NK-92 (cell line): ENCODE results near the gene RAB3IL1.

ENCODE experiments used
- DNase-seq: peaks from one replicate; lab custom pipeline; 2025; ENCODE audit not compliant: unreplicated experiment; lab: John Stamatoyannopoulos, UW

Gene RAB3IL1

DNA sequence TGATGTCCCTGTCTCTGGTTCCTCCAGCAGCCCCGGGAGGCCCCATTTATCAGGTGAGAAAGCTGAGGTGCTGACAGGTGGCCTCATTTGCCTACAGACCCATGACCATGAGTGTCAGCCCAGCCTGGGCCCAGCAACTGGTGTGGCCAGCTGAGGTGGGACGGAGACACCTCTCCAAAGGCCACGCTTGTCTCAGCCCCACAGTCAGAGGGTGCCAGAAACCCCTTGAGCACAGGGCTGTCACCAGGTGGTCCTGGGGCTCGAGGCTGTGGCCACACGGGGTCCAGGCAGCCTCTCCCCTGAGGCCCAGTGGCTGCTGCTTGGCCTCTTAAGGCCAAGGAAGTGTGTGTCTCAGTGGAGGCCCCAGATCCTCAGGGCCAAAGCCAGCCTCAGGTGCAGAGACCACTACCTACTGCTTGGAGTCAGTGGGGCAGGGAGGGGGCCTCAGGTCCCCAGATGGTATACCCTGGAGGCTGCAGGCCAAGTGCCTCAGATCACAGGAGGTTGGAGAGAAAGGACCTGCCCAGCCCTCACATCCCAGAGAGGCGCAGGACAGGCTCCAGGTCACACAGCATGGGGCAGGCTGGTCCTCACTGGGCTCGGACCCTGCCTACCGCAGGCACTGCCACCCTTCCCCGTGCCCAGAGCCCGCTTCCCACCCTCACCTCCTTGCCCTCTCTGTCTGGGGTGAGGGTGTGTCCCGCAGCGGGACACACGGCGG is 11.4 kb downstream of the RAB3IL1 start:
- DNase-seq, result no peak

DNA sequence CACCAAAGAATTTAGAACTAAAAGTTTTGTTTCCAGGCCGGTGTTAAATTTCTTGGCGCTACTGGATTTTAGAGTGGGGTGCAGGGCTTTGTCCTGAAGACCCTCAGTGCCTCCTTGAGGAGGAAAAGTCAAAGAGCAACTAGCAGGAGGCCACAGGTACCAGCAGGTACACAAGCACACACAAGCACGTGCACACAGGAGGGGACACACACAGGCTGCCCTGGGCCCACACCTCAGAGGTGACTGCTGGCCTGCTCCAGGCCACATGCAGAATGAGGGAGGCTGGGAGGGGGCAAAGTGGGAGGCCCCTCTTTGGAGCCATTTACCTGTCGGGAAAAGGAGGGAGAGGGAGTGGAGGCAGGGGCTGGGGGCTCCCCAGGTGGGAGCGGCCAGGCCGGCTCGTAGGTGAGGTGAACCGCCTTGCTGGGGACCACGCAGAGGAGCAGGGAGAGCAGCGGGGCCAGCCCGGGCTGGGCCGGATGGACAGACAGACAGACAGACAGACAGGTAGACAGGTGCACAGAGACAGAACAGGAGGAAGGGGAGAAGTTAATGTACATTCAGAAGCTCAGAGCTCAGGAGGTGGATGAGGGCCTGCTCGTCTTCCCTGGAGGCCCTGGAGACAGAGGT is 12.2 kb downstream of the RAB3IL1 start:
- DNase-seq, result no peak

DNA sequence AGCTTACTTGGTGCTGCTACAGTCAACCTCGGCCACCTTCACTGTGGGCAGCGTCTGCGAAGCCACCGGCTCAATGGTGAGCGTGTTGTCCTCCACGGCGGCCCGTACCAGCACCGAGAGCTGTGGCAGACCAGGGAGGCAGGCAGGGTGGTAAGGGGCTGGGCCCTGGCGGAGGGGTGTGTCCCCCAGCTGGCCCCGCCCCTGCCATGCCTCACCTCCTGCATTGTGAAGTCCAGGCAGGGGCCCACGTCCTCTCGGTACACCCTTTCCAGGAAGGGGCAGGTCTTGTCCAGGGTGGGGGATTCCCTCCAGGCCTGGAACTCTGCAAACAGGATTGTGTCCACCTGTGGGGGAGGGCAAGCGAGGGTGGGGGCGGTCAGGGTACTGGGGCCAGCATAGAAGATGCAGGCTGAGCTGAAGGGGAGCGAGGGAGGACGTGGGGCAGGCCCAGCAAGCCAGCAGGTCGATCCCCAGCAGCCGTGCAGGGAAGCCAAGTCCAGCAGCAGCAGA is 12.8 kb downstream of the RAB3IL1 start:
- no peak for DNase-seq

DNA sequence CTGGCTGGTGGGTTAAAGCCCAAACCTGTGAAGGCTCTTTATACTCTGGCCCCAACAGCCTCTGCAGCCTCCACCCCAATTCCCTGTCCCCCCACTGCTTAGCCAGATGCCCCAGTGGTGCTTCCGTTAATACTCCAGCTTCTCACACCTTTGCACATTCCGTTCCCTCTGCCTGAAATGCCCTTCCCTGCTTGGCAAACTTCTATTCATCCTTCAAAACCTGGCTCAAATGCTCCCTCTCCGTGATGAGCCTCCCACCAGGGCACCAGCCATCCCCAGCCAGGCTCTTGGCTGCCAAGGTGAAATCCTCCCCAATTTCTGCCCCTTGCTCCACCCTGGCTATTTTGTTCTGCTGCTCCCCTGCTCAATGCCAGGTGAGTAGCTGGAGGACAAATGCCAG is 13.5 kb downstream of the RAB3IL1 start:
- no peak for DNase-seq

DNA sequence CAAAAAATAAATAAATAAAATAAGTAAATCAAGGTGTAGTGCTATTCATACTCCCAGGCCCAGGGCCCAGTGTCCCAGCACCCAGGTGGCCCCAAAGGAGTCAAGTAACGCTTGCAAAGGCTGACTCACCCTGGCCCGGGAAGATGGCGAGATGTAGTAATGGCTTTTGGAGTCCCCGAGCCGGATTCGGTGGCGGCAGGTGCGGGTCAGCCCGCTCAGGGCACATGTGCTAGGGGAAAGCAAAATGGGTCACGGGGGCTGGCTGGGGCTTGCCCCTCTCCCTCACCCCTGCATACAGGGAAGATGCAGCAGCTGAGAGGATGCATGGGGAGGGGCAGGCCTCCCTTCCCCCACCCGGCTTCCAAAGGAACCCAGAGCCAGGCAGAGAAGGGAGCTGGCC is 15.1 kb downstream of the RAB3IL1 start:
- no peak for DNase-seq

DNA sequence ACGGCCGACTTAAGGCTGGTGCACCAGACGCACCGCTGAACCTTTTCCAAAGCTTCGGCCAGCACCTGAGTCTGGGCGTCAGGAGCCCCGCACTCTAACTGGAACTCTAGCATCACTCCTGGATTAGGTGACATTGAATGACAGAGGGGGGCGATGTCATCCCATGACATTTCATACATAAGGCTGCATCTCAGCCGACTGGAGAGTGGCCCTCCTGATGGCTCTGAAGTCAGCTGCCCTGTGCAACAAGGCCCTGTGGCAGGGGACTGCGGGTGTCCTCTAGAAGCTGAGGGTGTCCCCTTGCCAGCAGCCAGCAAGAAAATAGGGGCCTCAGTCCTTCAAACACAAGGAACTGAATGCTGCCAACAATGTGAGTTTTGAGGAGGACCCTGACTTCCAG is 16.0 kb downstream of the RAB3IL1 start:
- DNase-seq, result no peak

DNA sequence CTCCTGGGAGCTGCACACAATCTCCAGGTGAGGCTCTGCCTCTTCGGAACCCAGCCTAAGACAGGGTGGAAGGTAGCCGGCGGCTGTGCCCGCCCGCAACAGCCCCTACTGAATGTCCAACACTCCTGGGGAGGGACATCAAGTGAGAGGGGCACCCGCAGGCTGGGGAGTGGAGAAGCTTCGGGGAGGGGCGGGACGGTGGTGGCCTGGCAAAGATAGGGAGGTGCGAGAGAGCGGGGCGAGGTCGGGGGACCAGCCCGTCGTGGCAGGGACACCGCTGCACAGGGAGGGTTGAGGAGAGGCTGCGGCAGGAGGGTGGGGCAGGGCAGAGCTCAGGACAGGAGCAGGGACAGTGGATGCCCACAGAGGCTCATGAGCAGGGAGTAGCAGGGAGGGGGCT is 17.1 kb downstream of the RAB3IL1 start:
- no peak for DNase-seq

DNA sequence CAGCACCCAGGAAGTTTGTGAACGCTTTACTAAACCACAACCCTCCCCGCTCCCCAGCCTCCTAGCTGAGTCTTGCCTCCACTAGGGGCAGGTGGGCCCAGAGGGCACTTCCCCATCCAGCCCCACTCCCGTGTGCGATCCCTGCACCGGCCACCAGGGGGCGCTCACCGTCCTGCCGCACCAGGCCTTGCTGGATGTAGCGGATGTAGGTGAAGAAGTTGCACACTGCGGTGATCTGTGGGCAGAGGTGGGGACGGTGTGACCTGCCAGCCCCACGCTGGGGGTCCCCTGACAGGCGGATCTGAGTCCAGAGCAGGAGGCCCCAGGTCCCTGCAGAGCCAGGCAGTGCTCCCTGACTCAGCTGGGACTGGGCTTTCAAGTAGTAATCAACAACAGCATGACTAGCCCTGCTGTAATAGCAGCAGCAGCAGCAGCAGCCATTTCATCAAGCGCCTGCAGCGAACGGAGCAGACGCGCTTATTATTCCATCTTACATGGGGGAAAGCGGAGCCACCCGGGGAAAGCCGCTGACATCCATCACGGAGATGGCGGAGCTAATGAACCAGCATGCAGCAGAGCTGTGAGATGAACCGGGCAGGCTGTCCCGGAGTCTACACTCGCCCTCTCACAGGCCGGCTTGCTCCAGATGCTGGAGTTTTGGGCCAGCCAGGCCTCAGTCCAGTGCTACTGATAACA is 18.1 kb downstream of the RAB3IL1 start:
- DNase-seq, result peak; percentile 29

DNA sequence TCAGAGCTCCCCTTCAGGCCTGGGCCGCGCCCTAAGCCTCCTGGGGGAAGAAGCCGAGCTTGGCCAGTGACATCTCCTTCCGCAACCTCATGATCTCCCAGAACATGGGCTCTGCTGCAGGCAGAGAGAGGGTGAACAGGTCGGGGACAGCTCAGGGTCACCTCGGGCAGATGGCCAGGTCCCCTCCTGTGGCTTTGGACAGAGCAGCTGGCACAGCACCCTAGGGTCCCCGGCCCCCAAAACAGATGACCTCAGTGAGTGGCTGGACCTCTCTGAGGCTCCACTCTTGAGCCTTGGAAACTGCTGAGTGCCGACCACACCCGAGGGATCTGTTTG is 19.2 kb downstream of the RAB3IL1 start:
- no peak for DNase-seq

DNA sequence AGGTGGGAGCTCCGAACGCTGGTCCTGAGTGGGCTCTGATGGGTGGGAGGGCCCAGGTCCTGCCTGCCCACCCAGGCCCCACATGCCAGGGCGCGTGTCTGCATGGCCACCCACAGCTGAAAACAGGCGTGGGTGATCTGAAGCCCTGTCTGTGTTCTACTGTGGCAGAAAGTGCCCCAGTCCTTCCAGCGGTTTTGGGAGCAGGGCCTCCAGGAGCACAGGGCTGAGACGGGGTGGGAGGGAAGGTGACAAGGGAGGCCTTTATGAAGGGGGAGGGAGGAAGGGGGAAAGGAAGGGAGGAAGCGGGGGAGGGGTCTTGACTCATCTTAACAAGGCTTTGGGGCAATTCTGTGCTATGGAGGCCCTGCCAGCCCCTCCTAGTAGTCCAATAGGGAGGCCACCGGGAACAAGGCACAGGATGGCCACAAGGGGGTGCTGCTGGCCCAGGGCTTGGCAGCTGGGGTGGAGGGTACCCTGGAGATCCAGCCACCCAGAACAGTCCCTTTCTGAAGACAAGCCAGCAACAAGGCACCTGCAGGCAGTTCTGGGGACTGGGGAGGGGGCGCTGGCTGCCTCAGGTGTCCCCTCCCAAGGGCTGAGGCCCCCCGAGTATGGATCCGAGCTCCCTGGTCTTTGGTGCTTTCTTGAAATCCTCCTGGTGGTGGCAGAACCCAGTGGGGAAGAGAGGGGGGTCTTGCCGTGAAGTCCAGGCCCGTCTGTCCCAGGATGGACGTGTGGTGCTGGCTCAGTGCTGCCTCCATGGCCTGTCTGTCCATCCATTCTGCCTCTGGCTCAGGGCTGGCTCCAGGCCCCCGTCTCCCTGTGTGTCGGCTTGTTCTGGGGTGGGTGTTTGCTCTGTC is 19.7 kb downstream of the RAB3IL1 start:
- no peak for DNase-seq

DNA sequence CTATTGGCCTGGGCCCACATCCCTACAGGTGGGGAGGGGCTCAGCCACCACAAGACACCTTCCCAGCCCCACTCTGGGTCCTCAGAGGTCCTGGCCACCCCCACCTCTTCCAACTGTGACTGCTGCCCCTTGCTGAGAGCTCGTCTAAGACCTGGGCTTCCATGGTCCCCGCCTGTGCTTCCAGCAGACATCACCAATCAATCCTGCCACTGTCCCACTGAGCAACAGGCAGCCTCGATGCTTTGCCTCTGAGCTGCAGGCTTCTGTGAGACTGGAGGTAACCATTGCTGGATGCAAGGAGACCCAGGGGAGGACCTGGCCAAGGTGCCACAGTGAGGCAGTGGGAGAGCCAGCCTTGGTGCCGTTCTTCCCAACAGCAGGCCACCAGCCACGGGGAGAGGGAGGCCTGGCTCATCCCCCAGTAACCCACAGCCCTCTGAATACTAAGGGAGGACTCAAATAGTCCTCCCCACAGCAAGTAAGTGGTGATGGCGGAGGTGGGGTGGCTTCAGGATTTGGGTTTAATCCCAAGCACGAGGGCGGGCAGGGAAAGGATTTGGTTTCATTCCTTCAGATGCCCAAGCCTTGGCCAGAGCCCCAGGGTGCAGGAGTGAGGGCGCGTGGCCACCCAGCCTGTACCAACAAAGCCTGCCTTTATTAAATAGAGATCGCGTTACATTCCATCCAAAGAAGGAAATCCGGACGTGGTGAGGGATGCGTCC is 20.5 kb downstream of the RAB3IL1 start:
- DNase-seq, result no peak

DNA sequence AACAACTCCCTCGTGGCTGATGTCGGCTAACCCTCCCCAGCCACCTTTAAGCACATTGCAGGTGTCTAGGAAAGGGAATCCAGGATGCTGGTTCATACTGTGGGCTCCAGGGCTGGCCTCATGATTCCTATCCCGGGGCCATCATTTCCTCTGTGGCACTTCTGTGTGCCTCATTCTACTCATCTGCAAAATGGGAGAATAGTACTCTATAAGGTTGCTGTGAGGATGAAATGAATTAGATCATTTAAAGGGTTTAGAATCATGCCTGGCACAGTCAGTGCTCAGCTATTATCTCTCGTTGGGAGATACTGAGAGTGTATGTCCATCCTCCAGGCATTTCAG is 21.7 kb downstream of the RAB3IL1 start:
- DNase-seq, result no peak

DNA sequence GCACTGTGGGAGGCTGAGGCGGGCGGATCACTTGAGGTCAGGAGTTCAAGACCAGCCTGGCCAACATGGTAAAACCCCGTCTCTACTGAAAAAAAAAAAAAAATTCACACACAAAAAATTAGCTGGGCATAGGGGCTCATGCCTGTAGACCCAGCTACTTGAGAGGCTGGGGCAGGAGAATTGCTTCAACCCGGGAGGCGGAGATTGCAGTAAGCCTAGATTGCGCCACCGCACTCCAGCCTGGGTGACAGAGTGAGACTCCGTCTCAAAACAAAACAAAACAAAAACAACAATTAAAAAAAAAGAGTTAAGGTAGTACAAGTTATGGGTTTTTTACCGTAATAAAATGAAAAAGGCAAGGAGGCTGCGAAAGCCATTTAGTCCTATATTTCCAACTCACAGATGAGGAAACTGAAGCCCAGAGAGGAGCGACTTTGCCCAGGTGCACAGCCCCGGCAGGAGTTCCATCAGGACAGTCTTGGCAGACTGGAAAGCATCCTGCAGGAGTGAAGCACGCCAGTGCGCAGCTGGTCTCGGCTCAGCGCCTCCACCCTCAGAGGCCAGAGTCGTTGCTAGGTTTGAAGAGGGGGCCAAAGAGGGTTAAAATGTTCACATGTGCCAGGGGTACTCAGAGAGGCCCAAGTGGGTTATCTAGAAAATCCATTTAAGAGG is 22.2 kb downstream of the RAB3IL1 start:
- no peak for DNase-seq

DNA sequence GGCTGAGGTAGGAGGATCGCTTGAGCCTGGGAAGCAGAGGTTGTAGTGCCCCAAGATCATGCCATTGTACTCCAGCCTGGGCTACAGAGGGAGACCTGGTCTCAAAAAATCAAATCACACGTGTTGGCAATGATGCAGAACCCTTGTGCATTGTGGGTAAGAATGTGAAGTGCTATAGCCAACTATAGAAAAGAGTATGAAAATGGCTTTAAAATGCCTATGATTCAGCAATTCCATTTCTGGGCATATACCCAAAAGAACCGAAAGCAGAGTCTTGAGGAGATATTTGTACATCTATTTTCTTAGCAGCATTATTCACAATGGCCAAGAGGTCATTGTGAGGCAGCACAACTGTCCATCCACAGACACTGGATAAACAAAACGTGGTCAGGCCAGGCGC is 23.4 kb downstream of the RAB3IL1 start:
- DNase-seq, result no peak

DNA sequence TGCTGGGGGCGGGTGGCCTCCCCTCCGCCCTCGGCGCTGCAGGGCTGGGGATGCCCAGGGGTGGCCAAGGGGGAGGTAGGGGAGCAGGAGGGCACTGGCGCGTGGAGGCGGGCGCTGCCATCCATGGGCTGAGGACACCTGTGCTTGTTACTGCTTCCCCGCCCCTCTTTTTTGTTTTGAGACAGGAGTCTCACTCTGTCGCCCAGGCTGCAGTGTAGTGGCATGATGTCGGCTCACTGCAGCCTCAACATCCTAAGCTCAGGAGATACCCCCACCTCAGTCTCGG is 25.3 kb downstream of the RAB3IL1 start:
- DNase-seq, result no peak

DNA sequence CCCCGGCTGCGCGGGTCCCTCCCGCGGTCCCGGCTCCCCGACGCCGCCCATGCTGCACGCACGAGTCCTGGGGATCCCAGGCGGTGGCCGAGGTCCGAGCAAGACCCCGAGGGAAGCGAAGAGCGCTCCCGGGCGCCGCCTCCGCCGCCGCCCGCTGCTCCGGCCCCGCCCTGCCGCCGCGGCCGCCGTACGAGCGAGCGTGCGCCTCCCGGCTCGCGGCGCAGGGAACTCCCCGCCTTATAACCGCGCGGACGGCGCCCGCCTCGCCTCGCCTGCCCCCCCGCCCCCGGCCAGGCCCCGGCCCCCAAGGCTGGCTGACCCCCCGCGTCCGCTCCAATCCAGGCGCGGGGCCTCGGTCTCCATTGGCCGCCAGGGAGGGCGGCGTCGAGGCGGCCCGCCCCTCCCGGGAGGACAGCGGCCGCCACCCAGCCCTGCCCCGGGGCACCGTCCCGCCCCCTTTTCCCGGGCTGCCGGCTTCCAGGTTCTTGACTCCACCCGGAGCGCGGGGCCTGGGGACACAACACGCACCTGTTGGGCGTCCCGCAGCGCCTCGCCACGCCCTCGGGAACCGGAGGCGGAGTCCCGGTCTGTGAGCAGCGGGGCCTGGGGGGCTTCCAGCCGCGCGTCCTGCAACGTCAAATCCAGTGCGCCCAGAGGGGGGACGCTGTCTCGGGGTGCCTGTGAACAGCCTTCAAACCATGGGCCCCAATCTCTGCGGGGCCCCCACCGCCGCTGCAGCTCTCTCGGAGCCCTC is 25.9 kb downstream of the RAB3IL1 start, which contains the start of gene FADS3:
Gene FADS3 (minus strand): TSS at position 215 of the 754 bp plus-strand sequence. CDS start 164 bp downstream, at position 51.
- no peak for DNase-seq

DNA sequence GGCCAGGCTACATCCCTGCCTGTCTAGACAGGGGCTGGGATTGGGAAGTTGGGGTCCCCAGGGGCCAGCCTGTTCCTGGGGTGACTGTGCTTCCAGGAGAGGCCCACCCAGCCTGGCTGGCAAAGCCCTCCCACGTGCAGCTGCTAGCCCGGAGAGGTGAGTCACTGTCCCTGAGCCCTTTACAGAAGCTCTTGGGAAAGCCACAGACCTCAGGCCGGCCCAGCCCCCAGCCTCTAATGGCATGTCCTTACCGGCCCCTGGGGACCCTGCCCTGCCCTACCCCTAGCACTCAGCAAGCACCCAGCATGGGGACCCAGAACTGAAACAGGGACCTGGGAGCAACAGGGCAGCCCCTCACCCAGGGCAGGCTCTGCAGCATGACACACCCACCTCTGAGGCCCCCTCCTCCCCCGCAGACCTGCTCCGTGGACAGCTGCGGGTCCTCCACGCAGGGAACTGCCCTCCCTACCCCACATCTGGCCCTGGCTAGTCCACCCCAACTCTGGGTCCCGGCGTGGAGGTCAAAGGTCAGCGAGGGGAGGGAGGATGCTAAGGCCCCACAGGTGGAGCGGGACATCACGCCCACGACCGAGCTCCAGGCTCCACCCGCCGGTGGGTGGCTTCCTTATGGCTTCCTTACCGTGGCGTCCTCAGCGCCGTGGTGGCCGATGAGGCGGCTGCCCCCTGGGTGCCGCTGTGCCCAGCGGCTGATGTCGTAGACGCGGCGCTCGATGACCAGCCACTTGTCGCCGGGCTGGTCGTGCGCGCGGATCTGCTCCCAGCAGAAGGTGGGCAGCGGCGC is 26.6 kb downstream of the RAB3IL1 start:
- no peak for DNase-seq

DNA sequence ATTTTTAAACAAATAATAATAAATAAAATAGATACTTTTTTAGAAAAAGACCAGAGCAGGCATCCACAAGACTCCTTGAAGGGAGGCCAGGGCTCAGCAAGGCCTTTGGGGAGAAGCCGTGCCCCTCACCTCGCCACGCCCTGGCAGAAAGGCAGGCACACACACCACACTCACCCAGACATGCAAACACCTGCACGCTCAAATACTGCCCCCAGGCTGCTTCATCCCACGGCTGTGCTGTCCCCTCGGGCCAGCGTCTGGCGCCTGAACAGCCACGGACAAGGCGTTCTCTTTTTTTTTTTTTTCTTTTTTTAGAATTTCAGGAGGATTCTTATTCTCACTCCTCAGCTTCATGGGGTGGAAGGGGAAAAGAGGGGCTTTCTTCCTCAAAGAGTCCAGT is 27.5 kb downstream of the RAB3IL1 start:
- DNase-seq, result no peak

DNA sequence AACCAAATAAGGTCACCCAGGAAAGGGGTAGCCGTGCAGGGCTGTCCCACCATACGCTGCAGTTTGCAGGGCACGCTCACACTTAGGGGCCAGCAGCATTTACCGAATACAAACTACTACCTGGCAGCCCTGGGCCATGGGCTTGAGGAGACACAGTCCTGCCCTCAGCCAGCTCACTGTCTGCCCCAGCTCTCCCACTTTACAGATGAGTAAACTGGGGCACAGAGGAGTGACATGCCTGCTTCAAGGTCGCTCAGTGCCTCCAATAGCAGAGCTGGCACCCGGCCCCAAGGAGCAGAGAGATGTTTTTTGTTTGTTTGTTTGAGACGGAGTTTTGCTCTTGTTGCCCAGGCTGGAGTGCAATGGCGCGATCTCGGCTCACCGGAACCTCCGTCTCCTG is 28.8 kb downstream of the RAB3IL1 start:
- no peak for DNase-seq
